ENCODE data around the gene SMCO3.

The SMCO3 gene

DNA sequence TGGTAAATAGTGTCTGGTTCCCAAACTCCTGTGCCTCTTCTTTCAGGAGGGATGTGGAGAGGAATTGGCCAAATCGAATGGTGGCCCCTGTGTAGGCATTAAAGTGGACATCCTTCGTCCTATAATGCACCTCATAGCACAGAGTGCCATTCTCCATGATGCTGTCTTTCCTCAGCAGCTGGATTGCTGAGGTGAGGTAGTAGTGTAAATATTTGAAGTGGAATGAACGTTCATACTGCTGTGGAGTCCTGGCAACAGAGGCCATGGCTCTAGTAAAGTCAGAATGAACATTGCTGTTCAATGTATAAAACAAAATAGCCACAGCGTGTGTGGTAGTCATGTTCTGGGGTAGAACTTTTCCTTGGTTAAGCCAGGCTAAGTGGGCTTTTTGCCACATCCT lies 26.6 kb upstream of the SMCO3 start:
- H3K27ac ChIP-seq (ENCODE audit: low read depth, low read length): no peak overlapping the region
- TF ChIP-seq, protein P1, sequence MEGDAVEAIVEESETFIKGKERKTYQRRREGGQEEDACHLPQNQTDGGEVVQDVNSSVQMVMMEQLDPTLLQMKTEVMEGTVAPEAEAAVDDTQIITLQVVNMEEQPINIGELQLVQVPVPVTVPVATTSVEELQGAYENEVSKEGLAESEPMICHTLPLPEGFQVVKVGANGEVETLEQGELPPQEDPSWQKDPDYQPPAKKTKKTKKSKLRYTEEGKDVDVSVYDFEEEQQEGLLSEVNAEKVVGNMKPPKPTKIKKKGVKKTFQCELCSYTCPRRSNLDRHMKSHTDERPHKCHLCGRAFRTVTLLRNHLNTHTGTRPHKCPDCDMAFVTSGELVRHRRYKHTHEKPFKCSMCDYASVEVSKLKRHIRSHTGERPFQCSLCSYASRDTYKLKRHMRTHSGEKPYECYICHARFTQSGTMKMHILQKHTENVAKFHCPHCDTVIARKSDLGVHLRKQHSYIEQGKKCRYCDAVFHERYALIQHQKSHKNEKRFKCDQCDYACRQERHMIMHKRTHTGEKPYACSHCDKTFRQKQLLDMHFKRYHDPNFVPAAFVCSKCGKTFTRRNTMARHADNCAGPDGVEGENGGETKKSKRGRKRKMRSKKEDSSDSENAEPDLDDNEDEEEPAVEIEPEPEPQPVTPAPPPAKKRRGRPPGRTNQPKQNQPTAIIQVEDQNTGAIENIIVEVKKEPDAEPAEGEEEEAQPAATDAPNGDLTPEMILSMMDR (IDR thresholded peaks at IDR 0.05; ENCODE audit: low read depth, low read length, poor library complexity, severe bottlenecking): no peak
- TF ChIP-seq EZH2phosphoT487 (IDR thresholded peaks at IDR 0.05; ENCODE audit: borderline replicate concordance, low read length): no peak
- H3K4me1 ChIP-seq (ENCODE audit: control insufficient read depth, low read length): peaks cover 9% of the 10 kb centered on the region
- no peaks in the 10 kb centered on the region for H3K36me3 ChIP-seq (ENCODE audit: control insufficient read depth, low read length)
- H3K9me2 ChIP-seq (replicated peaks; ENCODE audit: control insufficient read depth, low read length): no peaks in the 10 kb centered on the region
- no peaks in the 10 kb centered on the region for H4K20me1 ChIP-seq (ENCODE audit: control insufficient read depth, insufficient read depth, low read depth, low read length)
- H3K4me3 ChIP-seq (ENCODE audit: low read length): no peak overlapping the region
- H3F3A ChIP-seq (ENCODE audit: control insufficient read depth, insufficient read depth): no peaks in the 10 kb centered on the region
- no peak overlapping the region for H3K4me2 ChIP-seq (ENCODE audit: low read length)
- no peaks in the 10 kb centered on the region for H3K9me3 ChIP-seq (ENCODE audit: control insufficient read depth, insufficient read depth, low read length)
- H3K79me2 ChIP-seq (ENCODE audit: control insufficient read depth, low read length): no peaks in the 10 kb centered on the region
- H3K27me3 ChIP-seq (ENCODE audit: control insufficient read depth, low read length): no peaks in the 10 kb centered on the region

DNA sequence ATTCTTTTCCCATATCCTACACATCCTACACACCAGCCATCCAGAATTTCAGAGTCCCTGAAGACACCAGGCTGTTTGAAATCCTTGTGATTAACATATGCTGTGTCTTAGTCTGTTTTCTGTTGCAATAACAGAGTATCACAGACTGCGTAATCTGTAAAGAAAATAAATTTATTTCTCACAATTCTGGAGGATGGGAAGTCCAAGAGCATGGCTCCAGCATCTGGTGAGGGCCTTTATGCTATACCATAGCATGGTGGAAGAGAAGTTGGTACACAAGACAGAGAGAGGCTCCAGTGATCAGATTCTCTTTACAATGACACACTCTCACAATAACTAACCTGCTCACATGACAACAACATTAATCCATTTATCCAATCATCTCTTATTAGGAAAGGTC lies 25.3 kb upstream of the SMCO3 start:
- H3K79me2 ChIP-seq (ENCODE audit: control insufficient read depth, low read length): no peaks in the 10 kb centered on the region
- no peak overlapping the region for H3K27ac ChIP-seq (ENCODE audit: low read depth, low read length)
- no peaks in the 10 kb centered on the region for H3F3A ChIP-seq (ENCODE audit: control insufficient read depth, insufficient read depth)
- no peaks in the 10 kb centered on the region for H3K9me3 ChIP-seq (ENCODE audit: control insufficient read depth, insufficient read depth, low read length)
- H3K36me3 ChIP-seq (ENCODE audit: control insufficient read depth, low read length): no peaks in the 10 kb centered on the region
- no peaks in the 10 kb centered on the region for H3K27me3 ChIP-seq (ENCODE audit: control insufficient read depth, low read length)
- H3K4me3 ChIP-seq (ENCODE audit: low read length): no peak overlapping the region
- TF ChIP-seq, protein P1 (IDR thresholded peaks at IDR 0.05; ENCODE audit: low read depth, low read length, poor library complexity, severe bottlenecking): no peak
- no peak for TF ChIP-seq EZH2phosphoT487 (IDR thresholded peaks at IDR 0.05; ENCODE audit: borderline replicate concordance, low read length)
- H3K4me1 ChIP-seq (ENCODE audit: control insufficient read depth, low read length): peaks cover 3% of the 10 kb centered on the region; the same call in 1 of the 2 replicates
- no peaks in the 10 kb centered on the region for H3K9me2 ChIP-seq (replicated peaks; ENCODE audit: control insufficient read depth, low read length)
- H4K20me1 ChIP-seq (ENCODE audit: control insufficient read depth, insufficient read depth, low read depth, low read length): no peaks in the 10 kb centered on the region
- no peak overlapping the region for H3K4me2 ChIP-seq (ENCODE audit: low read length)

DNA sequence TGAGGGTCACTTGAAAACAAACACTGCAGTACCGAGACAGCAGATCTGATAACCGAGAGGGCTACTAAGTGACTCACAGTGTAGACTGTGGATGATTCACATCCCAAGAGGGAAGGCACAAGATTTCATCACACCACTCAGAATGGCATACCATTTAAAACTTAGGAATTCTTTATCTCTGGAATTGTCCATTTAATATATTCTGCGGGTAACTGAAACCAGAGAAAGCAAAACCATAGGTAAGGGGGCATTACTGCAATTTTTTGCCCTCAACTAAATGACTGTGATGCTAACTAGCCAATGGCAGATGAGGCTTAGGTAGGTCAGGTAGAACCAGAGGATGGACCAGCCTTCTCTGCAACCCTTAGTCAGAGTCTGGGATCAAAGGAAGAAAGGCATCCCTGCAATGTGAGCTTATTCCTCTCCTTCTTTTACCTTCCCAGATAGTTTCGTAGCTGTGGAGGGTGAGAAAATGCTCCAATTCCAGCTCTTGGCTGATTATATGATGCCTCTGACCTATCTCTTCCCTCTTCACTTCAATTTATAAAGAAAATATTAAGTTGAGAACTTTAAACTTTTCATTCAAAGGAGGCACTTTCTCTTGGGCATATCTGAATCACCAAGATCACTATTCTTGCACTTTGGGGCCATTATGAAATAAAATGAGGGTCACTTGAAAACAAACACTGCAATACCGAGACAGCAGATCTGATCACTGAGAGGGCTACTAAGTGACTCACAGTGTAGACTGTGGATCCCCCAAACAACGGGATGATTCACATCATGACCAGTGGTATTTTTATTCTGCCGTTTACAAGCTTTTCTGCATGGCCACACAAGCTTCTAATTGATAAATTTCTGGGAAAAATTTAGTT lies 22.6 kb upstream of the SMCO3 start:
- no peak overlapping the region for H3K4me2 ChIP-seq (ENCODE audit: low read length)
- H3K9me3 ChIP-seq (ENCODE audit: control insufficient read depth, insufficient read depth, low read length): no peaks in the 10 kb centered on the region
- no peaks in the 10 kb centered on the region for H4K20me1 ChIP-seq (ENCODE audit: control insufficient read depth, insufficient read depth, low read depth, low read length)
- no peaks in the 10 kb centered on the region for H3K27me3 ChIP-seq (ENCODE audit: control insufficient read depth, low read length)
- H3K79me2 ChIP-seq (ENCODE audit: control insufficient read depth, low read length): no peaks in the 10 kb centered on the region
- TF ChIP-seq EZH2phosphoT487 (IDR thresholded peaks at IDR 0.05; ENCODE audit: borderline replicate concordance, low read length): no peak
- TF ChIP-seq, protein P1 (IDR thresholded peaks at IDR 0.05; ENCODE audit: low read depth, low read length, poor library complexity, severe bottlenecking): no peak
- H3K36me3 ChIP-seq (ENCODE audit: control insufficient read depth, low read length): no peaks in the 10 kb centered on the region
- H3F3A ChIP-seq (ENCODE audit: control insufficient read depth, insufficient read depth): no peaks in the 10 kb centered on the region
- H3K4me1 ChIP-seq (ENCODE audit: control insufficient read depth, low read length): peaks cover 3% of the 10 kb centered on the region; the same call in 1 of the 2 replicates
- H3K4me3 ChIP-seq (ENCODE audit: low read length): no peak overlapping the region
- no peak overlapping the region for H3K27ac ChIP-seq (ENCODE audit: low read depth, low read length)
- no peaks in the 10 kb centered on the region; the same call in 1 of the 2 replicates for H3K9me2 ChIP-seq (replicated peaks; ENCODE audit: control insufficient read depth, low read length)

Measured in DOHH2 (cell line).